Measurements from ENCODE around the gene SORCS2.

SORCS2 gene

GRCh38 chr4:7367864-7368277 lies 175.5 kb downstream of the SORCS2 start:
- TF ChIP-seq NFIC (IDR thresholded peaks at IDR 0.05) = no peak
- no peak for TF ChIP-seq TEAD4 (IDR thresholded peaks at IDR 0.05)
- no peak for TF ChIP-seq MAX (IDR thresholded peaks at IDR 0.05)
- TF ChIP-seq RAD21 (IDR thresholded peaks at IDR 0.05; ENCODE audit: low read depth) = no peak
- TF ChIP-seq TCF12 (IDR thresholded peaks at IDR 0.05; ENCODE audit: low read depth) = no peak
- no peak for TF ChIP-seq ZBTB7A (IDR thresholded peaks at IDR 0.05; ENCODE audit: low read depth)
- TF ChIP-seq EGR1 (IDR thresholded peaks at IDR 0.05) = no peak
- no peak for TF ChIP-seq TAF1 (IDR thresholded peaks at IDR 0.05; ENCODE audit: low read depth)
- no peak for TF ChIP-seq EP300 (IDR thresholded peaks at IDR 0.05; ENCODE audit: borderline replicate concordance)
- TF ChIP-seq USF1 (IDR thresholded peaks at IDR 0.05) = no peak
- TF ChIP-seq, protein P1, sequence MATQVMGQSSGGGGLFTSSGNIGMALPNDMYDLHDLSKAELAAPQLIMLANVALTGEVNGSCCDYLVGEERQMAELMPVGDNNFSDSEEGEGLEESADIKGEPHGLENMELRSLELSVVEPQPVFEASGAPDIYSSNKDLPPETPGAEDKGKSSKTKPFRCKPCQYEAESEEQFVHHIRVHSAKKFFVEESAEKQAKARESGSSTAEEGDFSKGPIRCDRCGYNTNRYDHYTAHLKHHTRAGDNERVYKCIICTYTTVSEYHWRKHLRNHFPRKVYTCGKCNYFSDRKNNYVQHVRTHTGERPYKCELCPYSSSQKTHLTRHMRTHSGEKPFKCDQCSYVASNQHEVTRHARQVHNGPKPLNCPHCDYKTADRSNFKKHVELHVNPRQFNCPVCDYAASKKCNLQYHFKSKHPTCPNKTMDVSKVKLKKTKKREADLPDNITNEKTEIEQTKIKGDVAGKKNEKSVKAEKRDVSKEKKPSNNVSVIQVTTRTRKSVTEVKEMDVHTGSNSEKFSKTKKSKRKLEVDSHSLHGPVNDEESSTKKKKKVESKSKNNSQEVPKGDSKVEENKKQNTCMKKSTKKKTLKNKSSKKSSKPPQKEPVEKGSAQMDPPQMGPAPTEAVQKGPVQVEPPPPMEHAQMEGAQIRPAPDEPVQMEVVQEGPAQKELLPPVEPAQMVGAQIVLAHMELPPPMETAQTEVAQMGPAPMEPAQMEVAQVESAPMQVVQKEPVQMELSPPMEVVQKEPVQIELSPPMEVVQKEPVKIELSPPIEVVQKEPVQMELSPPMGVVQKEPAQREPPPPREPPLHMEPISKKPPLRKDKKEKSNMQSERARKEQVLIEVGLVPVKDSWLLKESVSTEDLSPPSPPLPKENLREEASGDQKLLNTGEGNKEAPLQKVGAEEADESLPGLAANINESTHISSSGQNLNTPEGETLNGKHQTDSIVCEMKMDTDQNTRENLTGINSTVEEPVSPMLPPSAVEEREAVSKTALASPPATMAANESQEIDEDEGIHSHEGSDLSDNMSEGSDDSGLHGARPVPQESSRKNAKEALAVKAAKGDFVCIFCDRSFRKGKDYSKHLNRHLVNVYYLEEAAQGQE (IDR thresholded peaks at IDR 0.05; ENCODE audit: low read depth) = no peak
- TF ChIP-seq CEBPB (IDR thresholded peaks at IDR 0.05) = no peak
- no peak for TF ChIP-seq FOXM1 (IDR thresholded peaks at IDR 0.05; ENCODE audit: borderline replicate concordance, low read depth)
- no peak for TF ChIP-seq YY1 (IDR thresholded peaks at IDR 0.05; ENCODE audit: low read depth)

GRCh38 chr4:7368296-7368695 lies 176.0 kb downstream of the SORCS2 start:
- TF ChIP-seq ZBTB7A (IDR thresholded peaks at IDR 0.05; ENCODE audit: low read depth) (no peak), TCF12 (IDR thresholded peaks at IDR 0.05; ENCODE audit: low read depth) (no peak), CREB1 (IDR thresholded peaks at IDR 0.05; ENCODE audit: low read depth) (no peak), CEBPB (IDR thresholded peaks at IDR 0.05) (no peak), TEAD4 (IDR thresholded peaks at IDR 0.05) (no peak), EP300 (IDR thresholded peaks at IDR 0.05; ENCODE audit: borderline replicate concordance) (no peak), NFIC (IDR thresholded peaks at IDR 0.05) (no peak), USF1 (IDR thresholded peaks at IDR 0.05) (no peak)
- TF ChIP-seq, protein P1 (IDR thresholded peaks at IDR 0.05; ENCODE audit: low read depth) = no peak

DNA sequence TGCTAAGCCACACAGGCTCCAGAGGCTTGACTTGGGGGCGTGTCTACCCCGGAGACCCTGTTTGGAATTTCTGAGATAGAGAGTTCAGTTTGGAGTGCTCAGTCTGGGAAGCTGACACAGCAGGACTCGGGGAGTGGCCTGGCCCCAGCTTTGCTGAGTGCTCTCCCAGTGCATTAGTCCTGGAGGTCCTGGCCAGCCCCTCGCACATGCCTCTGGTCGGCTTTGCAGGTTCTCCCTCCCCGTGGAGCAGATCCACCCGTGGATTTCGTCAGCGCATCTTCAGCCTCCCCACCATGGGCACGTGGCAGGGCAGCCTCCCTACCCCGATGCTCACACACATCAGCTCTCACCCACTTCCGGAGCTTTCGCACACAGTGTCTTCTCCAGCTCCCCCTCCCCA lies 177.2 kb downstream of the SORCS2 start:
- TF ChIP-seq TEAD4 (IDR thresholded peaks at IDR 0.05) (no peak), ZBTB7A (IDR thresholded peaks at IDR 0.05; ENCODE audit: low read depth) (no peak), EP300 (IDR thresholded peaks at IDR 0.05; ENCODE audit: borderline replicate concordance) (no peak), CEBPB (IDR thresholded peaks at IDR 0.05) (no peak), TAF1 (IDR thresholded peaks at IDR 0.05; ENCODE audit: low read depth) (no peak), CREB1 (IDR thresholded peaks at IDR 0.05; ENCODE audit: low read depth) (no peak), EGR1 (IDR thresholded peaks at IDR 0.05) (no peak), RAD21 (IDR thresholded peaks at IDR 0.05; ENCODE audit: low read depth) (no peak), MAX (IDR thresholded peaks at IDR 0.05) (no peak), NFIC (IDR thresholded peaks at IDR 0.05) (no peak), TCF12 (IDR thresholded peaks at IDR 0.05; ENCODE audit: low read depth) (no peak), FOXM1 (IDR thresholded peaks at IDR 0.05; ENCODE audit: borderline replicate concordance, low read depth) (no peak), YY1 (IDR thresholded peaks at IDR 0.05; ENCODE audit: low read depth) (no peak), USF1 (IDR thresholded peaks at IDR 0.05) (no peak)
- TF ChIP-seq, protein P1 (IDR thresholded peaks at IDR 0.05; ENCODE audit: low read depth) = no peak

- TF ChIP-seq, protein P1 (IDR thresholded peaks at IDR 0.05; ENCODE audit: low read depth) = no peak
- no peak for TF ChIP-seq CEBPB (IDR thresholded peaks at IDR 0.05)
- TF ChIP-seq YY1 (IDR thresholded peaks at IDR 0.05; ENCODE audit: low read depth) = no peak
- no peak for TF ChIP-seq RAD21 (IDR thresholded peaks at IDR 0.05; ENCODE audit: low read depth)
- TF ChIP-seq NFIC (IDR thresholded peaks at IDR 0.05) = no peak
- no peak for TF ChIP-seq TEAD4 (IDR thresholded peaks at IDR 0.05)
- no peak for TF ChIP-seq FOXM1 (IDR thresholded peaks at IDR 0.05; ENCODE audit: borderline replicate concordance, low read depth)
- TF ChIP-seq CREB1 (IDR thresholded peaks at IDR 0.05; ENCODE audit: low read depth) = no peak
- no peak for TF ChIP-seq TAF1 (IDR thresholded peaks at IDR 0.05; ENCODE audit: low read depth)
- TF ChIP-seq EP300 (IDR thresholded peaks at IDR 0.05; ENCODE audit: borderline replicate concordance) = no peak
- TF ChIP-seq MAX (IDR thresholded peaks at IDR 0.05) = no peak
- TF ChIP-seq USF1 (IDR thresholded peaks at IDR 0.05) = no peak
- no peak for TF ChIP-seq ZBTB7A (IDR thresholded peaks at IDR 0.05; ENCODE audit: low read depth)
- TF ChIP-seq TCF12 (IDR thresholded peaks at IDR 0.05; ENCODE audit: low read depth) = no peak
Measured at GRCh38 chr4:7370038-7370437, 177.7 kb downstream of the SORCS2 start.

Data from Ishikawa (cell line).